HG03066 (cell line): ENCODE results near the gene ATIC.
A peak's percentile ranks its signal among the peaks of the same experiment; 100 is the strongest.

Experiments
- ATAC-seq: cut with Tn5 transposase; IDR thresholded peaks from one replicate; pipeline ENCODE4 v1.9.1; 2021; ENCODE audit warnings: low read depth; ENCODE audit not compliant: unreplicated experiment

The ATIC gene

DNA sequence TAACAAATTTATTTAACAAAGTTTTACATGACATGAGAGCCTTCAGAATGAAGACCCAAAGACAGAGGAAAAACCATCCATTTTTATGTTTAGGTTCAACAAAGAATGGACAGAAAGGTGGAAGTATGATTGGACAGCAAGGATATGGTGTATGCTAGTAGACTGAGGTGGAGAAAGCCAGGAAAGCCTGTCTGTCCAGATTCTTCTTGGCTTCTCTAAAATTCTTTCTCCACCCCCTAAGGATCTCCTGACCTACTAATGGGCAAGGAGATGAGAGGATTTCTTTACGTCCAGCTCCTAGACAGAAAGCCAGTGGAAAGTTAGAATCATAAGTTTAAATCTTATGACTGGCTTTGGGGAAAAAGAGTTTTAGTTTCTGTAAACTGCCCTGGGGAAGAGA is 3.0 kb downstream of the ATIC start:
- no peak for ATAC-seq

DNA sequence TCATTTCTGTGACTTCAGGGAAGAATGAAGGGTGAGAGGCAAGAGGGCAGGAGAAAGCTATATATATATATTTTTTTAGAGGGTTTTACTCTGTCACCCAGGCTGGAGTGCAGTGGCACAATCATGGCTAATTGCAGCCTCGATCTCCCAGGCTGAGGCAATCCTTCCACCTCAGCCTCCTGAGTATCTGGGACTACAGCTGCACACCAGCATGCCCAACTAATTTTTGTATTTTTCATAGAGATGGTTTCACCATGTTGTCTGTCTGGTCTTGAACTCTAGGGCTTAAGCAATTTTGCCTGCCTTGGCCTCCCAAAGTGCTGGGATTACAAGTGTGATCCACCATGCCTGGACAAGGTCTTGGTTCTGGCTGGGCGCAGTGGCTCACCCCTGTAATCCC is 3.4 kb downstream of the ATIC start:
- no peak for ATAC-seq

DNA sequence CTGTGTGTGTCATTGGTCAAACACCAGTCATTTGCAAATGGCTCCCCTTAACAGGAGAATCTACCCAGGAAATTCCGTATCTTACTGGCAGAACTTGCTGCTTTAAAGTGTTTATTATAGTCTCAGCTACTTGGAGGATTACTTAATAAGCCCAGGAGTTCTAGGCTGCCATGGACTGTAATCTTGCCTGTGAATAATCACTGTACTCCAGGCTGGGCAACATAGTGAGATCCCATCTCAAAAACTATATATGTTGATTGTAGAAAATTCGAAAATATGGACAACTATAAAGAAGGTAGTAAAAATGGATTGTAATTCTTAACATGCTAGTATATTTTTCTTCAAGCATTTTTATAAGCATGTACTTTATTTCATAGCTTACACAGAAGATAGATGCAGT is 4.5 kb downstream of the ATIC start:
- ATAC-seq: no peak

- no peak for ATAC-seq
These were observed 7.6 kb downstream of the ATIC start for GRCh38 chr2:215319500-215319899.

- no peak for ATAC-seq
These were observed 8.2 kb downstream of the ATIC start for GRCh38 chr2:215320102-215320501.

DNA sequence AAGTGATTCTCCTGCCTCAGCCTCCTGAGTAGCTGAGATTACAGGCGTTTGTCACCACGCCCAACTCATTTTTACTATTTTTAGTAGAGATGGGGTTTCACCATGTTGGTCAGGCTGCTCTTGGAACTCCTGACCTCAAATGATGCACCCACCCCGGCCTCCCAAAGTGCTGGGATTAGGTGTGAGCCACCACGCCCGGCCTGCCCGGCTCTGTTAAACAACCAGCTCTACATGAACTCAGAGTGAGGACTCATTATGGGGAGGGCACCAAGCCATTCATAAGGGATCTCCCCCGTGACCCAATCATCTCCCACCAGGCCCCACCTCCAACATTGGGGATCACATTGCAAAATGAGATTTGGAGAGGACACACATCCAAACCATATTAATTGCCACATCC is 8.8 kb downstream of the ATIC start:
- no peak for ATAC-seq

DNA sequence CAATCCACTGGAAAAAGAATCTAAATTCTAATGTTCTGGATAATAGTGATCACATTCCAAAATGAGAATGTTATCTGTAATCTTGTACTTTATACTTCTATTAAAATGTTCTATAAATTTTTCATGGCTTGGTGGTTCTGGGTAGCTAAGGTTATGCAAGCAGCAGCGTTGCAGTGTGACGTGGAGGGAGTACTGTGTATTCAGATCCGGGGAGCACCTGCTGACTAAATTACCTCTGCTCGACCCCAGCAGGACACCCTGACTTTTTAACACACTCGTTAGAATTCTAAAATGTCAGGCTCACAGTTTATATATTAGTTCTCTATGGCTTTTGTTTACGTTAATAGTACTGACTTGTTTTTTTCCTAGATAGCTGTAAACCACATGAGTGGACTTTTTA is 13.0 kb downstream of the ATIC start:
- no peak for ATAC-seq

DNA sequence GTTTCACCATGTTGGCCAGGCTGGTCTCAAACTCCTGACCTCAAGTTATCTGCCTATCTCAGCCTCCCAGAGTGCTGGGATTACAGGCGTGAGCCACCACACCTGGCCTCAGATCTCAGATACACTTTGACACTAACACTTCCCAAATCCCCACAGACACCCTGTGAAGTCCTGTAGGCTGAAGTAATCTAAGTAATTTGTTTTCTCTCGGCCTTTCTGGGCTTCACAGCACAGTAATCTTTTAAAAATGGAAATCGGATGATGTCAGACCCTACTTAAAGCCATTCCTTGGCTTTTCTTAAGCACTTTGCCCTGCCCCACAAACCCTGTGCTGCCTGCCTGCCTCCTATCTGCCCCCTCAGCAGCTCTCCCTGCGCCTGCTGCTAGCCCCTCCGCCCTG is 16.2 kb downstream of the ATIC start:
- ATAC-seq: no peak

- ATAC-seq: peak; percentile 74
These were observed 21.2 kb downstream of the ATIC start for GRCh38 chr2:215332872-215333595.

DNA sequence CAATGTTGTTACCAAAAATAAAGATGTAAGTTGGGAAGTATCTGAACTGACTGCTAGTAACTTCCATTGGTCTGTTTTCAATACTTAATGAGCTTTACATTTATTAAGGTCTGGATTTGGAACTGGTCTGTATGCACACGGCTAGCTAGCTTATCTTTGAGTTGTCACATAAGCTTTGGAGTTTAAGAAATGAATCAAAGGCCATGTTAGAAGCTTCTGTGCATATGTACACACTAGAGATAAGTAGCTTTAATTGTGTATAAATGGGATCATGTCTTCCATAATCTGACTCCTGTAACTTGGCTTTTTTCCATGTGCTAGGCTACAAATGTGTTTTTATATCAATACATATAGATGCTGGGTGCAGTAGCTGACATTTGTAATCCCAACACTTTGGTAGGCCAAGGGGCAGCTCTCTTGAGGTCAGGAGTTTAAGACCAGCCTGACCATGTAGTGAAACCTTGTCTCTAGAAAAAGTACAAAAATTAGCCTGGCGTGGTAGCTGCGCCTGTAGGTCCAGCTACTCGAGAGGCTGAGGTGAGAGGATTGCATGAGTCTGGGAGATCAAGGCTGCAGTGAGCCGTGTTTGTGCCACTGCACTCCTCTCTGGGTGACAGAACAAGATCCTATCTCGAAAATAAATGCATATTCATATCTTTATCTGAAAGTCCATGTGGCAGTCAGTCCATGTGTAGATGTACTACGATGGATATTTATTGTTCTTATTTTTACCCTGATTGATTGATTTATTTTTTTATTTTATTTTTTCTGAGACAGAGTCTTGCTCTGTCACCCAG is 27.2 kb downstream of the ATIC start:
- no peak for ATAC-seq

GRCh38 chr2:215347878-215348277 is 36.0 kb downstream of the ATIC start:
- ATAC-seq: no peak

DNA sequence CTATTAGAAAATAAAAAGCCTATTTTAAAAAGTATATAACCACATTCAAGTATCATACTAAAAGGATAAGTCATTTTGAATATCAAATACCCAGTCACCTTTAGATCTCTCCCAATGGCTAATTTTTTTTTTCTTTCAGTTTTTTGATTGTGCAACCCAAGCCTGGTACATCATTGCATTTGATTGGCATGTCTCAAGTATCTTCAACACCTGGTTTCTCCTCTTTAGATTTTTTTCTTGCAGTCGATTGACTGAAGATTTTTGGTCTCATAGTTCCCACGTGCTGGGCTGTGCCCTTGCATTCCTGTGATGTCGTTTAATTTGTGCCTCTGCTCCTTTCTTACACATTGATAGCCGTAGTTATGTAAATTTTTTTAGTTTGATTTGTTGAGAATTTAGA is 40.7 kb downstream of the ATIC start:
- no peak for ATAC-seq

- no peak for ATAC-seq
These were observed 43.2 kb downstream of the ATIC start for GRCh38 chr2:215354771-215355695.

- no peak for ATAC-seq
These were observed 43.9 kb downstream of the ATIC start for GRCh38 chr2:215355801-215356200.

GRCh38 chr2:215356334-215356947 is 44.6 kb downstream of the ATIC start:
- ATAC-seq: no peak

DNA sequence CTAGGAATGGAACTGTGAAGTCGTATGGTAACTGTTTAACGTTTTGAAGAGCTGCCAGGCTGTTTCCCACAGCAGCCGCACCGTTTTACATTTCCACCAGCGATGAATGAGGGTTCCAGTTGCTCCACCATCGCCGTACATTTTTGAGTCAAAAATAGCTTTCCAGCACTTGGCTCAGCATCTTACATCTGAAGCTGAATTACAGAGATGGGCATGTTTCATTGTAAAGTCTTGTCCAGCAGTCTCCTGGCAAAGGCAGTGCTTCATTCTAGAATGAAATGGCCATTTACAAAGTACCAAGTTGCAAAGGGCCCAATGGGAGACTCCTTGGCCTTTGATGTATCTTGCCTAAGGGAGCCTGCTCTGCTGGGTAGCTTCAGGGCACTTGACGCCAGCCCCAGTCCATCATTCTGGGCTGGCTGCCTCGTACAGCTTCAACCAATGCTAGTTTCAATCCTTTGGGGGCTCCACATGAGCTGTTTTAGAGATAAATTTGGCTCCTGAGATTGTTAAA is 45.1 kb downstream of the ATIC start:
- ATAC-seq: no peak

DNA sequence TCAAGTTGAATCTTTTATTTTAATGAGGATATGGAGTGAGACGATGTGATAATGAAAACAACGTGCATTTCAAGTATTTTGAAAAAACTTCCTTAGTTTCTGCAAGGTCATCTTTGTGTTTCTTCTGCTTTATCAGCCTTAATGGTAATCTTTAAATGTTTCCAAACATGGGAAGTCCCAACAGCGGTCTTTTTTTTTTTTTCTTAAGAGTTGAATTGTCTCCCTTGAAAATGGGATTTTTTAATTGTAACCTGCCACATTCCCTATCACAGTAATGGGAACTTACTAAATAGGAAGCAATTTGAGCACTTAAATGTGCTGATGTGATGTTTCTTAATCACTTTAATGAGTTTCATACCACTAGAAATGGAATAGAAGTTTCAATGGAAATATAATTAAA is 45.8 kb downstream of the ATIC start:
- no peak for ATAC-seq

- ATAC-seq: no peak
These were observed 46.5 kb downstream of the ATIC start for GRCh38 chr2:215358312-215358845.

GRCh38 chr2:215358891-215359575 is 47.2 kb downstream of the ATIC start:
- ATAC-seq: no peak

DNA sequence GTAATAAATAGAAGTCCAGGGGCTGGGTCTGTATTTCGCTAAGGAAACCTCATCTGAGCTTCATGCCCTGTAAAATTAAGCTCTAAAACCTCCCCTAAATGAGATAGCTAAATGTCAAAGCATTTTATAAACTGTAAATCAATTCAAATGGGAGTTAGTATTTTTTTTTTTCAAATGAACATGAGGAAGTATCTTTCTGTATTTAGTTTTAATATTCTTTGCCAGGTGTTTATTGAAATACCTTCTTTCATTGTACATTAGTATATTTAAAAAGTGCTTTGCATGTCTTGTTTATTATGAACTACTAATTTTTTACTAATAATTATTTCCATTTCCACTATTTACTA is 47.7 kb downstream of the ATIC start:
- ATAC-seq: no peak
